ENCODE measurements around the gene HIF3A. TPM values are rescaled to one million over a fixed set of nuclear protein-coding genes. Genes with fewer than 3 reads are reported as not detected.

HIF3A gene
- total RNA-seq, 1 experiment from 2014 or later, result 0.98 TPM

GRCh38 chr19:46297700-46298478 lies 1.0 kb downstream of the HIF3A start:
- Histone ChIP-seq H3K27me3 (ENCODE audit: insufficient read depth, low read length) (0 out of 2 replicates have a peak, but pooled peaks cover 4% of the 10 kb centered on the region), H2AFZ (ENCODE audit: low read depth, low read length, poor library complexity, severe bottlenecking) (no peak overlapping the region), H3K4me2 (ENCODE audit: low read length) (peak overlapping the region; percentile 89; the same call in 1 of the 2 replicates), H3K27ac (ENCODE audit: low read depth, low read length) (no peak overlapping the region; the same call in 1 of the 2 replicates), H3K4me3 (replicated peaks in 1 of 2; ENCODE audit: low read depth in 1 of 2, low read length in 2 of 2) (no peak overlapping the region), H3K36me3 (ENCODE audit: control insufficient read depth in 1 of 2, insufficient read depth in 2 of 2, low read length in 2 of 2) (no peaks in the 10 kb centered on the region), H3K4me1 (ENCODE audit: control insufficient read depth in 1 of 2, insufficient read depth in 2 of 2, low read length in 2 of 2) (peaks cover 20 to 24% of the 10 kb centered on the region in 2 experiments), H3K79me2 (ENCODE audit: insufficient read depth, low read length) (no peaks in the 10 kb centered on the region), H3K9me2 (ENCODE audit: insufficient read depth) (no peaks in the 10 kb centered on the region), H3K9me3 (ENCODE audit: control insufficient read depth in 1 of 2, insufficient read depth in 1 of 2, low read depth in 1 of 2, low read length in 2 of 2) (no peaks in the 10 kb centered on the region), H3K9ac (ENCODE audit: low read length) (no peak overlapping the region), H4K20me1 (ENCODE audit: insufficient read depth) (no peaks in the 10 kb centered on the region)
- 0 out of 2 replicates have a peak, but pooled peaks have one; percentile 23 for ATAC-seq
- DNase-seq (ENCODE audit: low read depth, low spot score), result no peak
- TF ChIP-seq ZFX (IDR thresholded peaks at IDR 0.05) (no peak), SIN3A (IDR thresholded peaks at IDR 0.05; ENCODE audit: low read depth) (no peak), REST (IDR thresholded peaks at IDR 0.05; ENCODE audit: low read depth) (no peak), TCF7L2 (IDR thresholded peaks at IDR 0.05; ENCODE audit: borderline replicate concordance, extremely low read depth, insufficient read depth, insufficient read length) (no peak), EZH2phosphoT487 (IDR thresholded peaks at IDR 0.05; ENCODE audit: borderline replicate concordance) (no peak), SRF (IDR thresholded peaks at IDR 0.05; ENCODE audit: low read depth) (no peak), EGR1 (IDR thresholded peaks at IDR 0.05; ENCODE audit: low read depth) (no peak), POLR2AphosphoS5 (IDR thresholded peaks at IDR 0.05; ENCODE audit: low read depth, low read length) (no peak), CTCF (IDR thresholded peaks at IDR 0.05 in 2 of 3, conservative IDR thresholded peaks at IDR 0.05 in 1 of 3; ENCODE audit: borderline replicate concordance in 1 of 3, insufficient read depth in 1 of 3, low read depth in 2 of 3, low read length in 2 of 3) (no peak), CBX3 (IDR thresholded peaks at IDR 0.05; ENCODE audit: low read depth) (no peak), POLR2A (IDR thresholded peaks at IDR 0.05; ENCODE audit: borderline replicate concordance, extremely low read depth, insufficient read depth, insufficient read length) (no peak), ZBTB33 (IDR thresholded peaks at IDR 0.05; ENCODE audit: extremely low read depth, insufficient replicate concordance, low read length) (no peak), MAX (IDR thresholded peaks at IDR 0.05) (no peak), ATF3 (IDR thresholded peaks at IDR 0.05) (no peak), YY1 (IDR thresholded peaks at IDR 0.05; ENCODE audit: extremely low read depth, insufficient replicate concordance, low read depth, low read length) (no peak)
- RAD21 ChIA-PET (ENCODE audit: low non-redundant PET in 1 of 2, low total read pairs in 2 of 2, uncharacterized antibody in 2 of 2, unreplicated experiment in 2 of 2), result no interaction called here
- no TSS peak for BruUV-seq (replicated peaks)
- CTCF ChIA-PET, result interaction anchor here (0.7 kb wide), 1 partner anchor 49 kb away, joined by 3 read pairs; the partner anchor contains the start of gene PPP5C
- POLR2A ChIA-PET, result interaction anchor here (1.4 kb wide), 1 partner anchor 14 kb away, joined by 7 read pairs; no protein-coding TSS in a partner anchor
- intact Hi-C loops (cut with micrococcal nuclease), result no loop called here

All from HCT116 (cell line).